HG03135 (cell line): ENCODE data around the gene ISLR.

Experiments
- ATAC-seq: cut with Tn5 transposase; IDR thresholded peaks from one replicate; pipeline ENCODE4 v1.9.1; 2021; ENCODE audit warnings: mild to moderate bottlenecking, moderate library complexity; ENCODE audit not compliant: unreplicated experiment

Gene ISLR

GRCh38 chr15:74173380-74174218, at the start of gene ISLR:
TSS of gene ISLR (plus strand) at chr15:74173710. CDS start at chr15:74174859, 1,149 bp downstream.
- no peak for ATAC-seq

- ATAC-seq = no peak
Observed at GRCh38 chr15:74124196-74124595, 49.3 kb upstream of the ISLR start.

GRCh38 chr15:74124759-74125158, 48.8 kb upstream of the ISLR start:
- no peak for ATAC-seq

GRCh38 chr15:74127255-74127953, 46.1 kb upstream of the ISLR start:
- no peak for ATAC-seq

GRCh38 chr15:74127954-74128784, 45.3 kb upstream of the ISLR start:
- ATAC-seq = no peak

GRCh38 chr15:74128785-74129585, 44.5 kb upstream of the ISLR start:
- ATAC-seq = no peak

GRCh38 chr15:74129586-74130154, 43.8 kb upstream of the ISLR start:
- no peak for ATAC-seq

- ATAC-seq = no peak
Observed at GRCh38 chr15:74130155-74130848, 43.2 kb upstream of the ISLR start, which contains the start of gene ISLR2. TSS of gene ISLR2 (plus strand) at chr15:74130586. CDS start at chr15:74132755, 2,169 bp downstream.

GRCh38 chr15:74130849-74131627, 42.5 kb upstream of the ISLR start:
- no peak for ATAC-seq

GRCh38 chr15:74131628-74132413, 41.7 kb upstream of the ISLR start:
- ATAC-seq = no peak

GRCh38 chr15:74132681-74133651, 40.5 kb upstream of the ISLR start:
- no peak for ATAC-seq

GRCh38 chr15:74133694-74134386, 39.7 kb upstream of the ISLR start:
- no peak for ATAC-seq

- no peak for ATAC-seq
Observed at GRCh38 chr15:74134387-74135027, 39.0 kb upstream of the ISLR start.

- no peak for ATAC-seq
Observed at GRCh38 chr15:74135041-74135565, 38.4 kb upstream of the ISLR start.

GRCh38 chr15:74136540-74136813, 37.0 kb upstream of the ISLR start:
- no peak for ATAC-seq
